ENCODE results near the gene CBARP. TPM values are rescaled to one million over a fixed set of nuclear protein-coding genes. Genes with fewer than 3 reads are reported as not detected.

The CBARP gene
- total RNA-seq, 1 donor from 2014 or later: 1.2 TPM

DNA sequence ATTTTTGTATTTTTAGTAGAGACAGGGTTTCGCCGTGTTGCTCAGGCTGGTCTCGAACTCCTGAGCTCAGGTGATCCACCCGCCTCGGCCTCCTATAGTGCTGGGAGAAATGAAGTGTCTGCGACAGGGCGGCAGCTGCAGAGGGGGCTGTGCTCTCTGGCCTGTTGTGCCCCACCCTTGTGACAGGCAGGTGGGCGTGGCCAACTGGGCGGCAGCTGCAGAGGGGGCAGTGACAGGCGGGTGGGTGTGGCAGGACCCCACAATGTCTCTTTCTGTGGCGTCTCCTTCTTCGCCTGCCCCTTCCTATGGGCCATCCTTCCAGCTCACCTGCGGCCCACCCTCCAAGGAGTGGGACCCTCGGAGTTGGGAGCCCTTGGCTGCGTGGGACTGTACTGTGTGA, 20.4 kb downstream of the CBARP start:
- Mint-ChIP-seq H3K36me3 (peaks cover 4% of the 10 kb centered on the region), H3K9me3 (no peaks in the 10 kb centered on the region), H3K27ac (no peak overlapping the region), H3K27me3 (ENCODE audit: insufficient read depth, low read depth) (no peaks in the 10 kb centered on the region), H3K4me1 (peaks cover 27% of the 10 kb centered on the region), H3K4me3 (no peak overlapping the region)
- no peak overlapping the region for H3K4me2 ChIP-seq
- H3F3A ChIP-seq (ENCODE audit: low read depth): peaks cover 4% of the 10 kb centered on the region
- H3K79me2 ChIP-seq (ENCODE audit: low read depth): peaks cover 70% of the 10 kb centered on the region
- H3K4me1 ChIP-seq: peaks cover 5% of the 10 kb centered on the region
- no peak overlapping the region for H2AFZ ChIP-seq (replicated peaks)
- H3K4me3 ChIP-seq: no peak overlapping the region
- H4K20me1 ChIP-seq (ENCODE audit: low read depth): peaks cover 89% of the 10 kb centered on the region
- H3K27ac ChIP-seq: no peak overlapping the region
- H3K27me3 ChIP-seq: no peaks in the 10 kb centered on the region
- no peak for DNase-seq (ENCODE audit: low spot score)
- no peaks in the 10 kb centered on the region for H3K36me3 ChIP-seq
- no peak overlapping the region for H3K9ac ChIP-seq
- H3K9me3 ChIP-seq (ENCODE audit: low read depth): no peaks in the 10 kb centered on the region
- TF ChIP-seq EZH2phosphoT487 (IDR thresholded peaks at IDR 0.05): no peak
- TF ChIP-seq, protein P1, sequence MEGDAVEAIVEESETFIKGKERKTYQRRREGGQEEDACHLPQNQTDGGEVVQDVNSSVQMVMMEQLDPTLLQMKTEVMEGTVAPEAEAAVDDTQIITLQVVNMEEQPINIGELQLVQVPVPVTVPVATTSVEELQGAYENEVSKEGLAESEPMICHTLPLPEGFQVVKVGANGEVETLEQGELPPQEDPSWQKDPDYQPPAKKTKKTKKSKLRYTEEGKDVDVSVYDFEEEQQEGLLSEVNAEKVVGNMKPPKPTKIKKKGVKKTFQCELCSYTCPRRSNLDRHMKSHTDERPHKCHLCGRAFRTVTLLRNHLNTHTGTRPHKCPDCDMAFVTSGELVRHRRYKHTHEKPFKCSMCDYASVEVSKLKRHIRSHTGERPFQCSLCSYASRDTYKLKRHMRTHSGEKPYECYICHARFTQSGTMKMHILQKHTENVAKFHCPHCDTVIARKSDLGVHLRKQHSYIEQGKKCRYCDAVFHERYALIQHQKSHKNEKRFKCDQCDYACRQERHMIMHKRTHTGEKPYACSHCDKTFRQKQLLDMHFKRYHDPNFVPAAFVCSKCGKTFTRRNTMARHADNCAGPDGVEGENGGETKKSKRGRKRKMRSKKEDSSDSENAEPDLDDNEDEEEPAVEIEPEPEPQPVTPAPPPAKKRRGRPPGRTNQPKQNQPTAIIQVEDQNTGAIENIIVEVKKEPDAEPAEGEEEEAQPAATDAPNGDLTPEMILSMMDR (IDR thresholded peaks at IDR 0.05): no peak
- TF ChIP-seq EZH2 (IDR thresholded peaks at IDR 0.05): no peak

DNA sequence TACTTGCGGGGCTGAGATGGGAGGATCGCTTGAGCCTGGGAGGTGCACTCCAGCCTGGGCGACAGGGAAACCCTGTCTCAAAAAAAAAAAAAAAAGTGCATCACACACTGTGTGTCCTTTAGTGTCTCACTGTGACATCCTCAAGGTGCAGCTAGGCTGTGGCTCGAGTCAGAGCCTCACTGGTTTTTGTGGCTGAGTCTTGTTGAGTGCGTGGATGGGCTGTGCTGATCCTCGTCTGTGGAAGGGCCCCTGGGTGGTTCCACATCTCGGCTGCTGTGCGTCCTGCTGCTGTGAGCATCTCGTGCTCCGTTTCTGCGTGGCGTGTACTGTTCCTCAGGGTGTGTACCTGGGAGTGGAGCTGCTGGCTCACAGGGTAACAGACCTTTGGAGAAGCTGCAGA, 21.0 kb downstream of the CBARP start:
- H3K27me3 ChIP-seq: no peaks in the 10 kb centered on the region
- no peak overlapping the region for H3K9ac ChIP-seq
- peaks cover 4% of the 10 kb centered on the region for H3K36me3 Mint-ChIP-seq
- peak overlapping the region; percentile 33 for H3K27ac Mint-ChIP-seq
- H3K27me3 Mint-ChIP-seq (ENCODE audit: insufficient read depth, low read depth): no peaks in the 10 kb centered on the region
- H3K4me1 ChIP-seq: peaks cover 5% of the 10 kb centered on the region
- TF ChIP-seq, protein P1 (IDR thresholded peaks at IDR 0.05): no peak
- TF ChIP-seq EZH2 (IDR thresholded peaks at IDR 0.05) (no peak), EZH2phosphoT487 (IDR thresholded peaks at IDR 0.05) (no peak)
- H3K36me3 ChIP-seq: no peaks in the 10 kb centered on the region
- peaks cover 4% of the 10 kb centered on the region for H3F3A ChIP-seq (ENCODE audit: low read depth)
- H3K4me3 Mint-ChIP-seq: no peak overlapping the region
- no peaks in the 10 kb centered on the region for H3K9me3 ChIP-seq (ENCODE audit: low read depth)
- no peaks in the 10 kb centered on the region for H3K9me3 Mint-ChIP-seq
- DNase-seq (ENCODE audit: low spot score): no peak
- H3K79me2 ChIP-seq (ENCODE audit: low read depth): peaks cover 77% of the 10 kb centered on the region
- no peak overlapping the region for H2AFZ ChIP-seq (replicated peaks)
- no peak overlapping the region for H3K4me3 ChIP-seq
- peaks cover 27% of the 10 kb centered on the region for H3K4me1 Mint-ChIP-seq
- peaks cover 89% of the 10 kb centered on the region for H4K20me1 ChIP-seq (ENCODE audit: low read depth)
- no peak overlapping the region for H3K4me2 ChIP-seq
- no peak overlapping the region for H3K27ac ChIP-seq

DNA sequence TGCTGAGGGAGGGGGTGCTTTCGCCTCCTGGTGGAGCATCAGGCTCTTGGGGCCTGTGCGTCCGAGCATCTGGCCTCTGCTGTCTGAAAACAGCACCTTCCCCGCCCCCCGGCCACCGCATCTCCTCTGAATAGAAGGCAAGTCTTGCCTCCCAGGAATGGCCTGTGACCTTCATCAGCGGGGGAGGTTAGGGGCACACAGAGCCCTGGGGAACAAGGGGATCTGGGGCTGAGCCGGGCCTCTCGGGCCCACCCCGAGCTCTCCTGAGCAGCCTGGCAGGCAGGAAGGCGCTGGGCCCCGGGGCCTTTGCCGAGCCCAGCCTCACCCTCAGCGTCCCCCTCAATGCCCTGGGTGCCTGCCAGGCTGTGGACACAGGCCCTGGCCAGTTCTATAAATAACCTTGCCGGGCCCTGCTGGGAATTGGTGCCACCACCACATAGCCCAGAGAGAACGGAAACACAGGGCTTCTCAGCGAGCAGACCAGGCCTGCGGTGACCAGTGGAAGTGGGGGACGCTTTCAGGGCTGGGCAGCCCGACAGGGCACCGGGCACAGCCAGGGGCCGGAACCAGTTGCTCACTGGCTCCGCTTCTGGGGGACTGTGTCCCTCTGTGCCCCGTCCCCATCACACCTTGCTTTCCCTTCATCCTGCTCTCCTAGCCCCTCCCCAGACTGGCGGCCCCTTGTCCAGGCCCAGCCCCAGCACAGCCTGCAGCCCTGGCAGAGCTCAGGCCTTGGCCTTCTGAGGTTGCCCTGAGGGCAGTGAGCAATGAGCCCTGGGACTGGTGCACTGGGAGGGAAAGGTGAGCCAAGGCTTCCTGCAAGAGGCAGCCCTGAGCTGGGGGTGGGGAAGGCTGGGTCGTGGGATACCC, 22.7 kb downstream of the CBARP start:
- Histone ChIP-seq H3K27me3 (no peaks in the 10 kb centered on the region), H3K9ac (no peak overlapping the region), H2AFZ (replicated peaks) (no peak overlapping the region), H3K4me1 (peaks cover 5% of the 10 kb centered on the region), H3F3A (ENCODE audit: low read depth) (peaks cover 4% of the 10 kb centered on the region), H3K36me3 (no peaks in the 10 kb centered on the region), H3K9me3 (ENCODE audit: low read depth) (no peaks in the 10 kb centered on the region), H3K79me2 (ENCODE audit: low read depth) (peaks cover 93% of the 10 kb centered on the region), H3K4me2 (no peak overlapping the region), H3K27ac (peak overlapping the region; percentile 29), H4K20me1 (ENCODE audit: low read depth) (peaks cover 93% of the 10 kb centered on the region), H3K4me3 (no peak overlapping the region)
- Mint-ChIP-seq H3K4me3 (no peak overlapping the region), H3K27ac (no peak overlapping the region), H3K9me3 (no peaks in the 10 kb centered on the region), H3K4me1 (peaks cover 33% of the 10 kb centered on the region), H3K36me3 (peaks cover 9% of the 10 kb centered on the region), H3K27me3 (ENCODE audit: insufficient read depth, low read depth) (no peaks in the 10 kb centered on the region)
- DNase-seq (ENCODE audit: low spot score): no peak
- TF ChIP-seq, protein P1 (IDR thresholded peaks at IDR 0.05): no peak
- TF ChIP-seq EZH2 (IDR thresholded peaks at IDR 0.05) (no peak), EZH2phosphoT487 (IDR thresholded peaks at IDR 0.05) (no peak)
